ES-I3 (cell line): ENCODE results near the gene PHLDA3.
"Not testable (repeated sequence)": the region's sequence is repeated elsewhere in the genome, so short reads cannot be mapped to it uniquely, and the experiment has no call there.

Source experiments
- H3K36me3 ChIP-seq: 2 replicates; pipeline ENCODE4 v1.6.1; 2013; ENCODE audit warnings: mild to moderate bottlenecking, low read length, control low read depth, moderate library complexity; ENCODE audit not compliant: insufficient read depth
- H3K4me1 ChIP-seq: 2 replicates; pipeline ENCODE4 v1.6.1; 2013; ENCODE audit warnings: mild to moderate bottlenecking, control low read depth, low read length; ENCODE audit not compliant: insufficient read depth
- H3K9ac ChIP-seq: 2 replicates; pipeline ENCODE4 v1.6.1; 2013; ENCODE audit warnings: low read depth, mild to moderate bottlenecking, low read length, moderate library complexity
- H3K9me3 ChIP-seq: 2 replicates; pipeline ENCODE4 v1.6.1; 2013; ENCODE audit warnings: mild to moderate bottlenecking, low read length, moderate library complexity; ENCODE audit not compliant: control insufficient read depth, insufficient read depth

PHLDA3 gene

GRCh38 chr1:201498621-201499020 is 29.6 kb upstream of the PHLDA3 start:
- Histone ChIP-seq H3K36me3 (no peaks in the 10 kb centered on the region), H3K4me1 (peaks cover 32% of the 10 kb centered on the region), H3K9me3 (no peaks in the 10 kb centered on the region), H3K9ac (no peak overlapping the region)

- Histone ChIP-seq H3K9ac (no peak overlapping the region), H3K36me3 (no peaks in the 10 kb centered on the region), H3K4me1 (peaks cover 26% of the 10 kb centered on the region), H3K9me3 (no peaks in the 10 kb centered on the region)
Observed at GRCh38 chr1:201497935-201498509, 29.0 kb upstream of the PHLDA3 start.

GRCh38 chr1:201496296-201496690 is 27.3 kb upstream of the PHLDA3 start:
- H3K9ac ChIP-seq = no peak overlapping the region
- H3K4me1 ChIP-seq = peaks cover 15% of the 10 kb centered on the region; the same call in 1 of the 2 replicates
- H3K36me3 ChIP-seq = no peaks in the 10 kb centered on the region
- H3K9me3 ChIP-seq = no peaks in the 10 kb centered on the region

GRCh38 chr1:201495551-201496295 is 26.7 kb upstream of the PHLDA3 start:
- Histone ChIP-seq H3K4me1 (peaks cover 9% of the 10 kb centered on the region; the same call in 1 of the 2 replicates), H3K9ac (no peak overlapping the region), H3K36me3 (no peaks in the 10 kb centered on the region), H3K9me3 (no peaks in the 10 kb centered on the region)

- Histone ChIP-seq H3K9ac (no peak overlapping the region), H3K4me1 (no peaks in the 10 kb centered on the region), H3K36me3 (no peaks in the 10 kb centered on the region), H3K9me3 (no peaks in the 10 kb centered on the region)
Observed at GRCh38 chr1:201493757-201494617, 25.0 kb upstream of the PHLDA3 start.

GRCh38 chr1:201493026-201493656 is 24.2 kb upstream of the PHLDA3 start:
- not testable (repeated sequence) for H3K36me3 ChIP-seq, H3K4me1 ChIP-seq, H3K9me3 ChIP-seq, H3K9ac ChIP-seq

GRCh38 chr1:201491896-201492511 is 23.0 kb upstream of the PHLDA3 start:
- no peaks in the 10 kb centered on the region for H3K36me3 ChIP-seq
- H3K4me1 ChIP-seq = no peaks in the 10 kb centered on the region
- no peak overlapping the region for H3K9ac ChIP-seq
- H3K9me3 ChIP-seq = no peaks in the 10 kb centered on the region

GRCh38 chr1:201490708-201491131 is 21.7 kb upstream of the PHLDA3 start:
- H3K36me3 ChIP-seq = no peaks in the 10 kb centered on the region; the same call in 1 of the 2 replicates
- no peak overlapping the region for H3K9ac ChIP-seq
- H3K4me1 ChIP-seq = no peaks in the 10 kb centered on the region
- H3K9me3 ChIP-seq = no peaks in the 10 kb centered on the region

- Histone ChIP-seq H3K36me3 (no peaks in the 10 kb centered on the region; the same call in 1 of the 2 replicates), H3K9me3 (no peaks in the 10 kb centered on the region), H3K9ac (no peak overlapping the region), H3K4me1 (no peaks in the 10 kb centered on the region)
Observed at GRCh38 chr1:201489643-201490261, 20.8 kb upstream of the PHLDA3 start.

GRCh38 chr1:201488830-201489589 is 20.0 kb upstream of the PHLDA3 start:
- no peak overlapping the region for H3K9ac ChIP-seq
- H3K36me3 ChIP-seq = no peaks in the 10 kb centered on the region; the same call in 1 of the 2 replicates
- H3K4me1 ChIP-seq = no peaks in the 10 kb centered on the region
- no peaks in the 10 kb centered on the region for H3K9me3 ChIP-seq

GRCh38 chr1:201487742-201488141 is 18.8 kb upstream of the PHLDA3 start:
- Histone ChIP-seq H3K9me3 (no peaks in the 10 kb centered on the region), H3K36me3 (no peaks in the 10 kb centered on the region; the same call in 1 of the 2 replicates), H3K9ac (no peak overlapping the region), H3K4me1 (no peaks in the 10 kb centered on the region)

- H3K36me3 ChIP-seq = no peaks in the 10 kb centered on the region; the same call in 1 of the 2 replicates
- no peaks in the 10 kb centered on the region for H3K9me3 ChIP-seq
- no peak overlapping the region for H3K9ac ChIP-seq
- no peaks in the 10 kb centered on the region for H3K4me1 ChIP-seq
Observed at GRCh38 chr1:201486187-201486586, 17.2 kb upstream of the PHLDA3 start.

- Histone ChIP-seq H3K4me1 (no peaks in the 10 kb centered on the region), H3K36me3 (no peaks in the 10 kb centered on the region; the same call in 1 of the 2 replicates), H3K9me3 (no peaks in the 10 kb centered on the region), H3K9ac (no peak overlapping the region)
Observed at GRCh38 chr1:201485184-201485774, 16.3 kb upstream of the PHLDA3 start.
